Muscle of leg (tissue), 11 donors: ENCODE results near the gene SFI1. TPM values are rescaled to one million over a fixed set of nuclear protein-coding genes. Genes with fewer than 3 reads are reported as not detected.
"Not testable (repeated sequence)": the region's sequence is repeated elsewhere in the genome, so short reads cannot be mapped to it uniquely, and the experiment has no call there.

Experiments
- DNase-seq: peaks from one replicate; pipeline ENCODE4 v3.0.0; 2013
- H3K27ac ChIP-seq: one replicate; pipeline ENCODE4 v1.5.1; 2013; ENCODE audit warnings: mild to moderate bottlenecking, low read length, control low read depth
- H3K27me3 ChIP-seq: one replicate; pipeline ENCODE4 v1.6.1; 2013; ENCODE audit warnings: low read length; ENCODE audit not compliant: control insufficient read depth, insufficient read depth
- H3K36me3 ChIP-seq: one replicate; pipeline ENCODE4 v1.6.1; 2013; ENCODE audit warnings: low read length; ENCODE audit not compliant: control insufficient read depth, insufficient read depth
- H3K4me1 ChIP-seq: one replicate; pipeline ENCODE4 v1.6.1; 2013; ENCODE audit warnings: low read length; ENCODE audit not compliant: control insufficient read depth, insufficient read depth
- H3K4me3 ChIP-seq: one replicate; pipeline ENCODE4 v1.5.1; 2013; ENCODE audit warnings: low read length, control low read depth
- H3K9me3 ChIP-seq: replicated peaks from 2 replicates; pipeline ENCODE4 v1.6.1; 2013; ENCODE audit warnings: low read depth, low read length; ENCODE audit not compliant: control insufficient read depth
- WGBS: methylation state at CpG from one replicate; pipeline ENCODE4 v1.1.5; 2013; ENCODE audit warnings: missing lambda C conversion rate; ENCODE audit not compliant: insufficient coverage; 5-methylcytosine and 5-hydroxymethylcytosine counted together
- polyA plus RNA-seq, 8 donors: library from polyadenylated mRNA; unstranded; fragments of 120-200 nt; gene quantifications; one replicate each; pipeline versions ENCODE4 v1.2.1 to v1.2.3, GENCODE V29; 2013; ENCODE audit warnings: inconsistent platforms in 1 of 8, low replicate concordance in 1 of 8; ENCODE audit not compliant: insufficient read length in 8 of 8, insufficient read depth in 1 of 8
- total RNA-seq: library from RNA; stranded (reverse); fragments of 120-200 nt; gene quantifications from one replicate; pipeline ENCODE4 v1.2.4, GENCODE V29; 2013

The SFI1 gene
- total and polyA plus RNA-seq, 9 donors = 6.3 to 20.1 (median 10.8) TPM

DNA sequence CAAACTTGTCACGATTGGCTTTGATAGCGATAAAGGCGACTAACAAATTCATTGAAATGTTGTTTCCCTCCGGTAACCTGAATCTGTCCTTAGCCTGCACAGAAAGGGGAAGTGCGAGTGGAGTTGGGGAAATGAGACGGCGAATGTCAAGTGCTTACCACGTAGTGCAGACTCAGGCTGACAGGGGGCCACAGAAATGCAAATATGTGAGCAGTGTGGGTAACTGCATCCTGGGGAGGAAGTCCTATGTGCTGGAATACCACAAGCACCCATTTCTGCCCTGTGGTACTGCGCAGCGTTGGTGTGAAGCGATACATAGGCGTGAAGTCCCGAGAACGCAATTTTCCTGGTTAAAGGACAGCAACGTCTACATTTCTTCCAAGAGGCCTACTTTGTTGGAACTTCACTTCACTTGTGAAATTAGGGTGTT is 5.8 kb upstream of the SFI1 start:
- Histone ChIP-seq H3K27me3 (no peaks in the 10 kb centered on the region), H3K27ac (peak overlapping the region; percentile 95), H3K4me3 (peak overlapping the region; percentile 92), H3K4me1 (peaks cover 10% of the 10 kb centered on the region), H3K9me3 (no peaks in the 10 kb centered on the region), H3K36me3 (peaks cover 14% of the 10 kb centered on the region)
- WGBS = 2% methylated on average over 14 of the region's 15 CpGs
- DNase-seq = peak; percentile 81

DNA sequence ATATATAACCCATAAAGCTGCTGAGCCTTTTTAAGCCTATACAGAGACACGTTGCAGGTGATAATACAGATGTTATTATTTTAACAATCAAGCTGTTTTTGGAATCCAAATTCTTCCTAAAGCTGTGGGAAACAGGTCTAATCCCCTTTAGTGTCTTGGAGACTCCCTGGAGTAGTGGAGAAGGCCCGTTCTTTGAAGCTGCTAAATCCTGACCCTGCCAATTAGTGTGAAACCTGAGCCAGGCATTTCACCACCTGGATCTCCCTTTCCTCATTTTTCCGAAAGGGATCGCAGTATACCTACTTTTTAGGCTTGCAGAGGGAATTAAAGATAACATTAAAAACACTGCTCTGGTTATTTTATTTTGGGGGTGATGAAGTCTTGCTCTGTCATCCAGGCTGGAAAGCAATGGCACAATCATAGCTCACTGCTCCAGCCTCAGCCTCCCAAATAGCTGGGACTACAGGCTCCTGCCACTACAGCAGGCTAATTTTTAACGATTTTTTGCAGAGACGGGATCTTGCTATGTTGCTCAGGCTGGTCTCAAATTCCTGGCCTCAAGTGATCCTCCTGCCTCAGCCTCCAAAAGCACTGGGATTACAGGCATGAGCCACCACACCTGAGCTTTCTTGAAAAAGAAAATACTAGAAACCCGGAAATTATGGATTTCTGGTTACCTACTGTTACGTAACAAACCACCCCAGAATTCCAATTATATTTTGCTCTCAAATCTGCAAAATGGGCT is 4.9 kb upstream of the SFI1 start:
- 76% methylated on average over 2 of the region's 8 CpGs for whole genome bisulfite sequencing
- H3K27me3 ChIP-seq = no peaks in the 10 kb centered on the region
- peaks cover 11% of the 10 kb centered on the region for H3K4me1 ChIP-seq
- no peak overlapping the region for H3K4me3 ChIP-seq
- no peak overlapping the region for H3K27ac ChIP-seq
- no peak for DNase-seq
- no peaks in the 10 kb centered on the region for H3K9me3 ChIP-seq
- peaks cover 12% of the 10 kb centered on the region for H3K36me3 ChIP-seq

DNA sequence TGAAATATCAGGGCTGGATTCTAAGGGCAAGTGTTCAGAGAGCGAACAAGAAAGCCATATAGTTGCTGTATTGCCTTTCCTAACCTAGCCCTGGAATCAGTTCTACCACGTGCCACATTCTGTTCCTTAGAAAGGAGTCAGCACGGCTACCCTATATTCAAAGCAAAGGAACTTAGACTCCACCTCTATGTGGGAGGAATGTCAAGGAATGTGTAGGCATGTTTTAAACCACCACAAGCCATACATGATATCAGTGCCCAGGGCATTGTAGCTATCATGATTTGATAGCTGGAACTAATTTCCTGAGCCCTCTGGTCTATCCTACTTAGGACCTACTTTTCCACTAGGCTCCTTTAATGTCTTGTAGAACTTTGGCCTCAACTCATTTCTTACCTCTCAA is 4.2 kb upstream of the SFI1 start:
- no peak for DNase-seq
- H3K4me3 ChIP-seq = no peak overlapping the region
- WGBS = no CpG with 5 or more reads among the region's 3 CpGs
- peaks cover 9% of the 10 kb centered on the region for H3K36me3 ChIP-seq
- peaks cover 15% of the 10 kb centered on the region for H3K4me1 ChIP-seq
- H3K27ac ChIP-seq = no peak overlapping the region
- peaks cover under 1% of the 10 kb centered on the region for H3K9me3 ChIP-seq
- H3K27me3 ChIP-seq = no peaks in the 10 kb centered on the region

DNA sequence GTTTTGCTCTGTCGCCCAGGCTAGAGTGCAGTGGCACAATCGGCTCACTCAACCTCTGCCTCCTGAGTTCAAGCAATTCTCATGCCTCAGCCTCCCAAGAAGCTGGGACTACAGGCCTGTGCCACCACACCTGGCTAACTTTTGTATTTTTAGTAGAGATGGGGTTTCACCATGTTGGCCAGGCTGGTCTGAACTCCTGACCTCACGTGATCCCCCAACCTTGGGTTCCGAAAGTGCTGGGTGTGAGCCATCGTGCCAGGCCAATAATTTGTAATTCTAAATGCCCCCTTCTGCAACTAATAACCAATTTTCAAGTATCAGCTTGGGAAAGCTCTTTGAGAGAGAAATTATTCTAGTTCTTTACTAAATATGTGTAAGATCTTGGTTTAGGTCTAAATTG is 3.0 kb upstream of the SFI1 start:
- not testable (repeated sequence) for H3K27ac ChIP-seq, H3K9me3 ChIP-seq, H3K4me3 ChIP-seq, DNase-seq, H3K36me3 ChIP-seq, H3K27me3 ChIP-seq
- peaks cover 15% of the 10 kb centered on the region for H3K4me1 ChIP-seq
- WGBS = 94% methylated on average over 2 of the region's 5 CpGs

DNA sequence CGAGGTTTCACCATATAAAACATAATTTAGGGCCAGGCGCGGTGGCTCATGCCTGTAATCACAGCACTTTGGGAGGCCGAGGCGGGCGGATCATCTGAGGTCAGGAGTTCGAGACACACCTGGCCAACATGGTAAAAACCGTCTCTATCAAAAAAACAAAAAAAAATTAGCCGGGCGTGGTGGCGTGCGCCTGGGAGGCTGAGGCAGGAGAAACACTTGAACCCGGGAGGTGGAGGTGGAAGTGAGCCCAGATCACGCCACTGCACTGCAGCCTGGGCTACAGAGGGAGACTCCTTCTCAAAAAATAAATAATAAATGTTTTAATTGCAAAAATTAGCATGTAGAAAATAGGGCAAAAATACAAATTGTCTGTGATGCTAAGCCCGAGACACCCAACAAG is 993 bp upstream of the SFI1 start:
- no peak overlapping the region for H3K4me3 ChIP-seq
- 85% methylated on average over 5 of the region's 15 CpGs for WGBS
- no peak overlapping the region for H3K27ac ChIP-seq
- H3K36me3 ChIP-seq = peaks cover 3% of the 10 kb centered on the region
- DNase-seq = no peak
- no peaks in the 10 kb centered on the region for H3K27me3 ChIP-seq
- H3K9me3 ChIP-seq = peaks cover 5% of the 10 kb centered on the region
- peaks cover 12% of the 10 kb centered on the region for H3K4me1 ChIP-seq

DNA sequence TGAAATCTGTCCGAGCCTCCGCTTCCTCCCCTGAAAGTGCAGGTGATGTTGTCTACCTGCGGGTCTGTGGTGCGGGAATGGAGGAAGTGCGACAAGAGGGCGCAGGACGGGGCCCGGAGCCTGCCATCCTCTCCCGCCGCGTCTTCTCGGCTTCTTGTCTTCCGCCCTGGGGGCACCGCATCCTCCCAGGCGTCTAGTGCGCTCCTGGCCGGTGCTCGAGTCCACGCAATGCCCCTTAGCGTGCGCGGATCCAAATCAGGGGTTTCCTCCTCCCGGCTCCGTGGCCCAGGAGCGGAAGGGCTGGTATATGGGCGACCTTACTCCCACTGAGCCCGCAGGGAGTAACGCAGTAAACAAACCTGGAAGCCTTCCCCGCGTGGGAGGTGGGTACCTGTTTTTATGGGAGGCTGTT is 405 bp downstream of the SFI1 start:
- 2% methylated on average over 24 of the region's 30 CpGs for WGBS
- H3K4me3 ChIP-seq = peak overlapping the region; percentile 66
- DNase-seq = no peak

DNA sequence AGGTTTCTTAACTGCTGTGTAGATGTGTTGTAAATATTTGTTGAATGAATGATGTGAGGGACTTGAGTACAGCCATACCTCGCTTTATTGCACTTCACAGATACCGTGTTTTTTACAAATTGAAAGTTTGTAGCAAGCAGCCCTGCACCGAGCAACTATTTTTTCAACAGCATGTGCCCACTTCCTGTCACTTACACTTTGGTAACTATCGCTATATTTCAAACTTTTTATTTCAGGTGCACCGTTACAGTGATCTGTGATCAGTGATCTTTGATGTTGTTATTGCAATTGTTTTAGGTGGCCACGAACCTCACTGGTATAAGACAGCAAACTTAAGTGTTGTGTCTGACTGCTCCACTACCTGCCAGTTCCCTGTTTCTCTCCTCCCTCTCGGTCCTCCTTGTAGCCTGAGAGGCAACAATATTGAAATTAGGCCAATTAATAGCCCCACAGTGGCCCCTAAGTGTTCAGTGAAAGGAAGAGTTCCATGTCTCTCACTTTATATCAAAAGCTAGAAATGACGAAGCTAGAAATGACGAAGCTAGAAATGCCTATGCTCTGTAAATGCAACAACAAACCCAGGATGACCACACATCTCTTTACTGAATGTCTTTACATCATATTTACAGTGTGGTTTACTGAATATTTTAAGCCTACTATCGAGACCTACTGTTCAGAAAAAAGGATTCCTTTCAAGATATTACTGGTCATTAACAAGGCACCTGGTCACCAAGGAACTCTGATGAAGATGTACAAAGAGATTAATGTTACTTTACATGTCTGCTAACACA is 1.0 kb downstream of the SFI1 start:
- Histone ChIP-seq H3K4me1 (peaks cover 7% of the 10 kb centered on the region), H3K27ac (no peak overlapping the region), H3K36me3 (no peaks in the 10 kb centered on the region), H3K9me3 (peaks cover 5% of the 10 kb centered on the region), H3K4me3 (peak overlapping the region; percentile 66), H3K27me3 (no peaks in the 10 kb centered on the region)
- no CpG with 5 or more reads among the region's 10 CpGs for WGBS
- DNase-seq = no peak

More for the DNA sequence above, 405 bp downstream of the SFI1 start:
- H3K4me1 ChIP-seq = peaks cover 7% of the 10 kb centered on the region
- peaks cover 3% of the 10 kb centered on the region for H3K36me3 ChIP-seq
- peak overlapping the region; percentile 40 for H3K27ac ChIP-seq
- H3K9me3 ChIP-seq = peaks cover 5% of the 10 kb centered on the region
- H3K27me3 ChIP-seq = no peaks in the 10 kb centered on the region

DNA sequence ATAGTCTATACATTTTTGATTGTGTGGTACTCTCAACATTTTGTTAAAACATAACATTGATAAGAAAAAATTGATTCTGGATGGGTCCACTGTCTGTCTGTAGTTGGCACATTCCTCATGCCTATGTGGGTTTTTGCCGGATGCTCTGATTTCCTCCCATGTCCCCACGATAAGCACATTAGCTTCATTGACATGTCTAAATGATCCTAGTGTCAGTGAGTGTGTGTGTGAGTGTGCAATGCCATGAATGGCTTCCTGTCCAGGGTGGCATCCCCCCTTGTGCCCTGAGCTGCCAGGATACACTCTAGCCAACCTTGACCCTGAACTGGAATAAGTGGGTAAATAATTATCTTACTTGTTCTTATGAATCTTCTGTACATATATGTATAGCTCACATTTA is 5.4 kb downstream of the SFI1 start:
- no peak overlapping the region for H3K4me3 ChIP-seq
- no peaks in the 10 kb centered on the region for H3K27me3 ChIP-seq
- H3K9me3 ChIP-seq = peaks cover 5% of the 10 kb centered on the region
- peaks cover 4% of the 10 kb centered on the region for H3K4me1 ChIP-seq
- no peak for DNase-seq
- no CpG with 5 or more reads among the region's 2 CpGs for WGBS
- no peak overlapping the region for H3K27ac ChIP-seq
- H3K36me3 ChIP-seq = no peaks in the 10 kb centered on the region

DNA sequence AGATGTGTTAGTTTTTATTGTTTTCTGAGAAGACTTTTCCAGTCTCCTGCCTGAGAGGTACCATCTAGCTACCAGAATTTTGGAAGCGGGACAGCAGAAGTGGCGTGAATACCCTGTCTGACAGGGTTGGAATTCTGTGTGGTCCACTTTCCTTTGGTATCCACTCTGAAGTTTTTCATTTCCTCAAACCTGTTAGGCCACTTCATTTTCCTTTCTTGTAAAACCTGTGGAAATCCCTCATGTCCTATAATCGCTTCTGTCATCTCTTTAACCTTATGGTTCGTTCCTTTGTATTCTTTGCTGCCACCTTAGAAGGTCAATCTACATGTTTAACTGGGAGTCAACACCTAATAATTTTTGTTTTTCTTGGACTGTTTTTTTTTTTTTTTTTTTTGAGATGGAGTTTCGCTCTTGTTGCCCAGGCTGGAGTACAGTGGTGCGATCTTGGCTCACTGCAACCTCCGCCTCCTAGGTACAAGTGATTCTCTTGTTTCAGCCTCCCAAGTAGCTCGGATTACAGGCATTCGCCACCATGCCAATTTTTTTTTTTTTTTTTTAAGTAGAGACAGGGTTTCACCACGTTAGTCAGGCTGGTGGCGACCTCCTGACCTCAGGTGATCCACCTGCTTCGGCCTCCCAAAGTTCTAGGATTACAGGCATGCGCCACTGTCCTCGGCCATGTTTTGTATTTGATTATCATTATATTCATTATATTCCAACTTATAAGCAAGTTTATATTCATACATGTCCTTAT is 7.1 kb downstream of the SFI1 start:
- Histone ChIP-seq H3K27ac (no peak overlapping the region), H3K4me1 (no peaks in the 10 kb centered on the region), H3K36me3 (no peaks in the 10 kb centered on the region), H3K4me3 (no peak overlapping the region), H3K9me3 (peaks cover 2% of the 10 kb centered on the region), H3K27me3 (no peaks in the 10 kb centered on the region)
- DNase-seq = no peak
- WGBS = 87% methylated on average over 2 of the region's 14 CpGs

DNA sequence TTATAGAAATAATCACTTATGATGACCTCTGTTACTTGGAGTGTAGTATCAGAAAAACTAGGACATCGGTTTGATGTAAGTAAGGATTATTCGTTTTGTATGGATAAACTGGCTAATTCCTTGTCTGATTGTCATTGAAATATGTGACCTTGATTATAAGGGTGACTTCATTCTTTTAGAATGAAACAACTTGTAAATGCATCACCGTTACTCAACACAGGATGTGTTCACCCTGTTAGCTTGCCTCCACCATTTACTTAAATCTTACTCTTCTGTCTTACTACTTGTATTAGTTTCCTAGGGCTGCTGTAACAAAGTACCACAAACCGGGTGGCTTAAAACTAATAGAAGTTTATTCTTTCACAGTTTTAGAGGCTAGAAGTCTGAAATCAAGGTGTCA is 7.9 kb downstream of the SFI1 start:
- H3K27me3 ChIP-seq = no peaks in the 10 kb centered on the region
- no peak for DNase-seq
- no peaks in the 10 kb centered on the region for H3K36me3 ChIP-seq
- H3K9me3 ChIP-seq = peaks cover 2% of the 10 kb centered on the region
- WGBS = 100% methylated on average over 2 of the region's 4 CpGs
- H3K4me3 ChIP-seq = no peak overlapping the region
- no peak overlapping the region for H3K27ac ChIP-seq
- no peaks in the 10 kb centered on the region for H3K4me1 ChIP-seq
